GM12864 (cell line): ENCODE measurements around the gene ROBO4.

Experiments
- DNase-seq: peaks from one replicate; pipeline ENCODE4 v3.0.0-alpha.2; 2011; ENCODE audit warnings: low read depth
- H3K4me3 ChIP-seq: 2 replicates; pipeline ENCODE4 v1.5.1; 2011; ENCODE audit warnings: mild to moderate bottlenecking, low read depth, low read length, control low read depth
- TF ChIP-seq, protein P1 (sequence below): IDR thresholded peaks from 2 replicates; pipeline ENCODE4 v1.5.1; 2011; ENCODE audit warnings: low read depth, mild to moderate bottlenecking, moderate library complexity, low read length, control low read depth, inconsistent platforms; ENCODE audit errors: missing control alignments

ROBO4 gene

DNA sequence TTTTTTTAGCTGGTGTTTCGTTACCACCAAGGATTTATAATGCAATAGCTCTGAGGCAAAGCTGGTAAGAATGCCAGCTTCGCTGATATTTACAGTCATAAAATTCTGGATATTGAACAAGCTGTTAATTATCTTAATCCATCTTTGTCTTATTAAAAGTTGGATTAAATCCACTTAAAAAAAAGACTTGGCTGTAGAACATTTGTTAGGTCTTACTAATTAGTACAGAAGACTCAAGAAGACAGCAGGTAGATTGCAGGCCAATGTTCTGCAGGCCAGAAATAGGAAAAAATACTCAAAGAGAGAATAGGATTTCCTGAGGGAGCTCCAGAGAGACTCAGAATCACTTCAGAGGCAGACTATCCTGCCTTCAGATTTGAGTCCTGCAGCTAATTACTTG, 7.5 kb downstream of the ROBO4 start:
- H3K4me3 ChIP-seq: no peak overlapping the region
- no peak for DNase-seq
- TF ChIP-seq, protein P1, sequence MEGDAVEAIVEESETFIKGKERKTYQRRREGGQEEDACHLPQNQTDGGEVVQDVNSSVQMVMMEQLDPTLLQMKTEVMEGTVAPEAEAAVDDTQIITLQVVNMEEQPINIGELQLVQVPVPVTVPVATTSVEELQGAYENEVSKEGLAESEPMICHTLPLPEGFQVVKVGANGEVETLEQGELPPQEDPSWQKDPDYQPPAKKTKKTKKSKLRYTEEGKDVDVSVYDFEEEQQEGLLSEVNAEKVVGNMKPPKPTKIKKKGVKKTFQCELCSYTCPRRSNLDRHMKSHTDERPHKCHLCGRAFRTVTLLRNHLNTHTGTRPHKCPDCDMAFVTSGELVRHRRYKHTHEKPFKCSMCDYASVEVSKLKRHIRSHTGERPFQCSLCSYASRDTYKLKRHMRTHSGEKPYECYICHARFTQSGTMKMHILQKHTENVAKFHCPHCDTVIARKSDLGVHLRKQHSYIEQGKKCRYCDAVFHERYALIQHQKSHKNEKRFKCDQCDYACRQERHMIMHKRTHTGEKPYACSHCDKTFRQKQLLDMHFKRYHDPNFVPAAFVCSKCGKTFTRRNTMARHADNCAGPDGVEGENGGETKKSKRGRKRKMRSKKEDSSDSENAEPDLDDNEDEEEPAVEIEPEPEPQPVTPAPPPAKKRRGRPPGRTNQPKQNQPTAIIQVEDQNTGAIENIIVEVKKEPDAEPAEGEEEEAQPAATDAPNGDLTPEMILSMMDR: no peak

DNA sequence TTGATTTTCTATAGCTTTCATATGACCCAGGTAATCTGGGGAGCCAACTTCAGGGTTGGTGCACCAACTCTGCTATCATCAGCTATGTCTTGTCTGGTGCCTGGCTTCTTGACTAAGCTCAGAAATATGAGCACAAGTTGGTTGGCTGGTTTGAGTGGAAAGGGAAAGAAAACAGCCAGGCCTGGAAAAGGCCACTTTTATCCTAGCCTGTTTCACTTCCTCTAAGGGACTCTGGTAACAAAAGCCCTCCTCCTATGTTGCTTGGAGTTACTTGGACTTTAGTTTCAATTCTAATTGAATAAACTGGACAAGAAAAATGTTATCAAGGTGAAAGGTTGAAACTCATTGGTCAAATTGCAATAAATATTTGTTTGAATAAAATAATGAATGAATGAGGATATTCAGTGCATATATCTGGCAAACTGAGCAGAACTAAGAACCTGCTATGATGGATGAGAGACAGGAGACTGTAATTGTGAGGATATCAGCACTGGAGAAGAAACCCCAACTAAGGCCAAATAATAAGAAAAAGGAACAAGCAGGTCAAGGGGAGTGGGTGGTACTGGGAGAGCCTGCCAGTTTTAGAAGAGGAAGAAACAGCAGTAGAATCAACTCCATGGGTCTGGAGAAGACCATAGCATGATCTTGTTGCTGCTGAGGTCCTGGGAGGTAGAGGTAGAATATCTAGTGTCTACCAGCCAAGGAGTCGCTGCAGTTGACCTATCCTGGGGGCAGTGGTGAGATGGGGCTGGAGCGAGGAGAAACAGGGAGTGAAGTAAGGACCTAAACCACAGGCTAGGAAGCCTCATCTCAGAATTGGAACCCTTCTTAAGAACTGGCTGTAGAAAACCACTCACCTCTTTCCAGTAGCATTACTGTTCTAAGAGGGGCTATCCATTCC, 8.2 kb downstream of the ROBO4 start:
- no peak overlapping the region for H3K4me3 ChIP-seq
- TF ChIP-seq, protein P1: no peak
- DNase-seq: no peak

DNA sequence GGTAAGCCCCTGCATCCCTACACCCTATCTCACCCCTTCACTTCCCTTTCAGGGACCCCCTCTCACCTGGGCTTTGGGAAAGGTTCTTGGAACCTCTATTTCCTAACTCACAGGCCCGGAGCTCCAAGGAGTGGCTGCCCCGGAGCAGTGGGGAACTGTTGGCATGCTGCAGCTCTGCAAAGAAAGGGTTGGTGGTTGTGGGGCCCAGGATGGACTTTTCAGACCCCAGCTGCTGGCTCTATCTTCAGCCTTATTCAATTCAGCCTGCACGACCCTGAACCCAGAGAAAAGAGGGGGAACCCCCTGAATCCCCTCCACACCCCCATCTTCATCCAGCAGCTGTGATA, 10.0 kb downstream of the ROBO4 start:
- no peak overlapping the region for H3K4me3 ChIP-seq
- TF ChIP-seq, protein P1: no peak
- no peak for DNase-seq

DNA sequence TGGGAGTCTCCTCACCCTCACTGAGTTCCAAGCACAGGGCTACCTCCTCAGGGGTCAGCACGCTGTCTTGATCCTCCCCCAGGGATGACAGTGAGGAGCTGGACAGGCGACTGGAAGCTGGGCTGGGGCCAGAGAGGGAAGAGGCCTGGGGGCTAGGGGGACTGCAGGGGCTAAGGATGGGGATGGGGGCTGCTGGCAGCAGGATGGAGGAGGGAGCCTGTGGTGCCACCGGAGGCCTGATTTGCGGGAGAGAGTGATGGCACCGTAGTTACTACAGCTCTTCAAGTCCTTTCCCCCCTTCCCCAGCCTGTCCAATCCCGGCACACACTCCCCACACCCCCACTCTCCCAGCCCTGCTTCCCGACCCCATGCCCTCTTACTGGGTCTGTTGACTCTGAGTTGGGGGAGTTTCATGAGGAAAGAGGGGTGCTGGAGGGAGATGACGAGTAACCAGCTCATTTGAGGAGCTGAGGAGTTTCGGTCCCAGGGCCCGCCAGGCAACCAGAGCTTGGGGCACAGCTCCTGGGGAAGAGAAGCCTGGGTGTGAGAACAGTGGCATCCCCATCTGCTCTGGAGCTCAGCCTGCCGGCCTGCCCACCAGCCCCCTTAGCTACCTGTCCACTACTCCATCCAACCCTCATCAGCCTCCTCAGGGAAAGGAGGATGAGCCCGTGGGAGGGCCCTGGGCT, 10.5 kb downstream of the ROBO4 start:
- H3K4me3 ChIP-seq: no peak overlapping the region
- TF ChIP-seq, protein P1: no peak
- no peak for DNase-seq

DNA sequence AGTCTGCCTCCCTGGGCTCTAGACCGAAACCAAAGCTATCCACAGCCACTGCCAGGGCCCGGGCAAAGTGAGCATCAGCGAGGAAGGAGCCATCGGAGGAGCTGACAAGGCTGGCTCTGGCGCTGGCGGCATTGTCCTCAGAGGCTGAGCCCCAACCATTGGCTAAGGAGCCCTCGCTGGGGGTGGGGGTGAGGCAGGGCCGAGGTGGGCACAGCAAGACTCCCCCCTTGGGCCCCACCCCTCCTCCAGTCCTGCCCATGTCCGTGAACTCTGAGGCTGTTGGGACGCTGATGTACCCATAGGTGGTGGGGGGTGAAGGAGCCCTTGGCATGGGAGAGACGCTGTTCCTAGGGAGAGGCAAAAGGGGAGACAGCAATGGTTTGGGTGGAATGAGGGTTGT, 11.2 kb downstream of the ROBO4 start:
- H3K4me3 ChIP-seq: no peak overlapping the region
- TF ChIP-seq, protein P1: no peak
- DNase-seq: no peak

DNA sequence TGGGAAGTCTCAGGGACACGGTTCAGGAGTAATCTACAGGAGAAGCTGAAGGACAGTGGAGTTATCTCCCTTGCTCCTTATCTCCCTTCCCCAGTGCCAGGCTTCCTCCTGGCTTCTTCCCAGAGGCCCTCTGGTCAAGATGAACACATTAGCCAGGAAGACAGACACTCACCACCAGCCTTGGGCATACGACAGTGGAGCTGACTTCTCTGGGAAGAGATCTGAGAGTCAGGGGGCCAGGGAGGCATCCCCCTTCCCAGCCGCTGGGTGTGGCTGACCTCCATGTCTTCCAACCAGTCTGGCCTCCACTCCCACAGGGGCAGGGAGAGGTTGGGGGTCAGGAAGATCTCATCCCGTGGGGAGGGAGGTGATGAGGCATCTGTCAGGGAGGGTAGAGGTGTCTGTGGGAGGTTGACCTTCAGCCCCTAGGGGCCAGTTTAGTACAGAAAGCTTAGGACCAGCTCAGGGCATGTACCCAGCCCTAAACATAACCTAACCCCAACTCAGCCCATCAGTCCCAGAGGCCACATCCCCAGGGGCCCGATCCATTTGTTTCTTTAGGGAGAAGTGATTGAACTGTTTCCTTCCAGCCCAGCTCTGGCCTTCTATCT, 12.7 kb downstream of the ROBO4 start:
- TF ChIP-seq, protein P1: no peak
- no peak overlapping the region for H3K4me3 ChIP-seq
- no peak for DNase-seq

DNA sequence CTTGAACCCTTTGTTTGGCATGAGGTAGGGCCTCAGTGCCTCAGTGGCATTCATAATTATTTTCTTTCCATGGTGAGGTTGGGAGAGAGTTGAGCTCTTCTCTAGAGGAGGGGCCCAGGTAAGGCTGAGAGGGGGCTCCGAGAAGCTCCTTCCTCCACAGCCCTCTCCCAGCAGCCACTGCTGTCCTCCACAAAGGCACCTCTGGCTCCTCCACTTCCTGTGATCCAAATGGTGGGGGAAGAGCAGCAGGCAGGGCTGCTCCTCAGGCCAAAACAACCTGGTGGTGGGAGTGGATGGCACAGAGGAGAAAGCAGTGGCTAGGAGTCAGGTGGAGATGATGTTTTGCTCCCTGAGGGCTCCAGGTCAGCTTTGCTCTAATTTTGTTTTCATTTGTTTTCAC, 13.3 kb downstream of the ROBO4 start:
- no peak for DNase-seq
- TF ChIP-seq, protein P1: no peak
- no peak overlapping the region for H3K4me3 ChIP-seq
